Glutamatergic neuron (in vitro differentiated cells): ENCODE data around the gene CLINT1. TPM values are rescaled to one million over a fixed set of nuclear protein-coding genes. Genes with fewer than 3 reads are reported as not detected.

Experiments
- DNase-seq: peaks from one replicate; pipeline ENCODE4 v3.0.0; 2022
- H3K27ac Mint-ChIP-seq: one replicate; pipeline ENCODE4 v1.8.0; 2020; ENCODE audit warnings: mild to moderate bottlenecking, mixed read lengths, inconsistent platforms; ENCODE audit not compliant: unreplicated experiment
- H3K27me3 Mint-ChIP-seq: one replicate; pipeline ENCODE4 v1.8.0; 2020; ENCODE audit warnings: mild to moderate bottlenecking, moderate library complexity, mixed read lengths, inconsistent platforms; ENCODE audit not compliant: unreplicated experiment
- H3K36me3 Mint-ChIP-seq: one replicate; pipeline ENCODE4 v1.8.0; 2020; ENCODE audit warnings: mild to moderate bottlenecking, mixed read lengths, inconsistent platforms; ENCODE audit not compliant: unreplicated experiment
- H3K4me1 Mint-ChIP-seq: one replicate; pipeline ENCODE4 v1.8.0; 2020; ENCODE audit warnings: mild to moderate bottlenecking, low read depth, mixed read lengths, inconsistent platforms; ENCODE audit not compliant: unreplicated experiment
- H3K4me3 Mint-ChIP-seq: one replicate; pipeline ENCODE4 v1.8.0; 2020; ENCODE audit warnings: mild to moderate bottlenecking, mixed read lengths, inconsistent platforms; ENCODE audit not compliant: unreplicated experiment
- H3K9me3 Mint-ChIP-seq: one replicate; pipeline ENCODE4 v1.8.0; 2020; ENCODE audit warnings: mild to moderate bottlenecking, moderate library complexity, mixed read lengths, inconsistent platforms; ENCODE audit not compliant: unreplicated experiment
- long read RNA-seq: library from polyadenylated mRNA; unstranded; transcript quantifications from one replicate; pipeline ENCODE4 v2.0.0, GENCODE V29; 2020; ENCODE audit not compliant: unreplicated experiment
- total RNA-seq: library from RNA; stranded (reverse); fragmentation: NEBNext Ultra II Directional; extraction: Animal tissue kit (Norgen Biotek cat#: 25700); gene quantifications from one replicate; pipeline ENCODE4 v1.2.1, GENCODE V29; 2021; ENCODE audit not compliant: unreplicated experiment
- TF ChIP-seq, protein P1 (sequence below): fragments of 200-600 bp; sonication (generic); IDR thresholded peaks from one replicate; pipeline ENCODE4 v1.5.0; 2021; ENCODE audit not compliant: partially characterized antibody, unreplicated experiment

Gene CLINT1
- 38.0 TPM for total RNA-seq
- long read RNA-seq, transcript CLINT1-207 (12 exons, 2,346 nt), result major isoform, 5 of 11 reads
- long read RNA-seq, partial matches to known transcripts, result 2 of 11 reads
- long read RNA-seq, other reads (novel, unspliced or antisense), result 3 of 11 reads

DNA sequence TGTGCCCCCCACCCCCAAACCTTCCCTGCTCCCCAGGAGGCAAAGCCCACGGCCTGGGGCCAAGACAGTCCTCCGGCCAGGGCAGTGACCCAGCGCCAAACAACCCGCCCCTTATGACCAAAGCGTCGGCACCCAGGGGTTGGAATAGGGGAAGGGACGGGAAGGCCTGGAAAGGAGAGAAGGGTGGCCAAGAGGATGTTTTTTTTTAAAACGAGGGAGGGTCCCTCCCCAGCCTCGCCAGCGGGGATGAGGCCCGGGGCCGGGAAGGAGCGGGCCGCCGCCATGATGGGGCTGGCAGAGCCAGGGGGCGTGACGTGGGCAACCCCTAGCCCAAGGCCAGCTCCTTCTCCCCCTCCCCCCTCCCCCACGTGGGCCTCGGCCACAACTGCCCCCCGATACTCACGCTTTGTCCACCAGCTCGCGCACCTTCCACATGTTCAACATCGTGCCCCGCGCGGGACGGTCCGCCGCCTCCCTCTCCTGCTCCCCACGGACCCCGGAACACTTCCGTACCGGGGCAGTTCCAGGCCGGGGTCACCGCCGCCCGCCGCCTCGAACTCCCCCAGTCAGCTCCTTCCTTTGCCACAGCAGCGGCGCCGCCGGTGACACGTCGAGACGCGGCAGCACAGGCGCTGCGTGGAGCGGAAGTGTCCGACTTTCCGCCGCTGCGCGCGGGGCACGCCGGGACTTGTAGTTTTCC lies at the start of gene CLINT1:
Gene CLINT1, minus strand, starts transcription at position 619 of the 700 bp plus-strand sequence. Its CDS starts 175 bp downstream, at position 444.
- Mint-ChIP-seq H3K4me1 (peaks cover 6% of the 10 kb centered on the region), H3K4me3 (peak within 1 kb of the TSS; percentile 91), H3K27ac (peak within 1 kb of the TSS; percentile 50), H3K27me3 (peaks cover 2% of the 10 kb centered on the region), H3K9me3 (peaks cover 6% of the 10 kb centered on the region), H3K36me3 (no peaks in the 10 kb centered on the region)
- peak; percentile 95 for DNase-seq
- TF ChIP-seq, protein P1, sequence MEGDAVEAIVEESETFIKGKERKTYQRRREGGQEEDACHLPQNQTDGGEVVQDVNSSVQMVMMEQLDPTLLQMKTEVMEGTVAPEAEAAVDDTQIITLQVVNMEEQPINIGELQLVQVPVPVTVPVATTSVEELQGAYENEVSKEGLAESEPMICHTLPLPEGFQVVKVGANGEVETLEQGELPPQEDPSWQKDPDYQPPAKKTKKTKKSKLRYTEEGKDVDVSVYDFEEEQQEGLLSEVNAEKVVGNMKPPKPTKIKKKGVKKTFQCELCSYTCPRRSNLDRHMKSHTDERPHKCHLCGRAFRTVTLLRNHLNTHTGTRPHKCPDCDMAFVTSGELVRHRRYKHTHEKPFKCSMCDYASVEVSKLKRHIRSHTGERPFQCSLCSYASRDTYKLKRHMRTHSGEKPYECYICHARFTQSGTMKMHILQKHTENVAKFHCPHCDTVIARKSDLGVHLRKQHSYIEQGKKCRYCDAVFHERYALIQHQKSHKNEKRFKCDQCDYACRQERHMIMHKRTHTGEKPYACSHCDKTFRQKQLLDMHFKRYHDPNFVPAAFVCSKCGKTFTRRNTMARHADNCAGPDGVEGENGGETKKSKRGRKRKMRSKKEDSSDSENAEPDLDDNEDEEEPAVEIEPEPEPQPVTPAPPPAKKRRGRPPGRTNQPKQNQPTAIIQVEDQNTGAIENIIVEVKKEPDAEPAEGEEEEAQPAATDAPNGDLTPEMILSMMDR, result no peak

DNA sequence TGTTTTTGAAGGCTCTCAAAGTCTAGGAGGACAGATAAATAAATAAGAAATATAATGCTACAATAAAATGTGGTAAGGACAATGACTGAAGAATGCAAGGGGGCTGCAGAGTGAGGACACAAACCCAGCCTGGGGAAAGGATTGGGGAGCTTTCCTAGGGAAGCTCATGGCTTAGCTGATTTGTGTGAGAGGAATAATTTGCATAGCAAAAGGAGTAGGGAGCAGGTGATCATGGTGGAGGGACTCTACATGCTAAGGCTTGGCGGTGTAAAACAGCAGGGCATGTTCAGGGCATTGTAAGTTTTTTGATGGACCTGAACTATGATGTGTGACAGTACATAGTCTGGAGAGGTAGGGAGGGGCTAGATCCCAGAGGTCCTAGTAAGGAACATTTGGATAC lies 49.5 kb upstream of the CLINT1 start:
- TF ChIP-seq, protein P1, result no peak
- H3K4me3 Mint-ChIP-seq, result no peak overlapping the region
- H3K4me1 Mint-ChIP-seq, result no peaks in the 10 kb centered on the region
- H3K27me3 Mint-ChIP-seq, result no peaks in the 10 kb centered on the region
- no peaks in the 10 kb centered on the region for H3K9me3 Mint-ChIP-seq
- no peak overlapping the region for H3K27ac Mint-ChIP-seq
- no peak for DNase-seq
- H3K36me3 Mint-ChIP-seq, result no peaks in the 10 kb centered on the region

DNA sequence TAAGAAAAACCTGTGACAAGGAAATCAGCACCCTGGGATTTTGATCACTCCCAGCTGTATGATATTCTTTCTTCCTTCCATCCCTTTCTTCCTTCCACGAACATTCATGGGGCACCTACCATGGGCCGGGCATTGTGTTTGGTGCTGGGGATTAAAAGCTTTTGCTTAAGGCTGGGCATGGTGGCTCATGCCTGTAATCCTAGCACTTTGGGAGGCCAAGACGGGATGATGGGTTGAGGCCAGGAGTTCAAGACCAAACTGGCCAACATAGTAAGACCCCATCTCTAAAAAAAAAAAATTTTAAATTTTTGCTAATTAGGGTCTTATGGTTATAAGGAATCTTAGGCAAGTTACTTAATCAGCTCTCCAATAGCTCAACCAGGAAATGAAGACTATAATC lies 48.5 kb upstream of the CLINT1 start:
- no peaks in the 10 kb centered on the region for H3K9me3 Mint-ChIP-seq
- H3K4me1 Mint-ChIP-seq, result no peaks in the 10 kb centered on the region
- no peak for DNase-seq
- H3K36me3 Mint-ChIP-seq, result no peaks in the 10 kb centered on the region
- no peak overlapping the region for H3K27ac Mint-ChIP-seq
- H3K4me3 Mint-ChIP-seq, result no peak overlapping the region
- no peaks in the 10 kb centered on the region for H3K27me3 Mint-ChIP-seq
- TF ChIP-seq, protein P1, result no peak

DNA sequence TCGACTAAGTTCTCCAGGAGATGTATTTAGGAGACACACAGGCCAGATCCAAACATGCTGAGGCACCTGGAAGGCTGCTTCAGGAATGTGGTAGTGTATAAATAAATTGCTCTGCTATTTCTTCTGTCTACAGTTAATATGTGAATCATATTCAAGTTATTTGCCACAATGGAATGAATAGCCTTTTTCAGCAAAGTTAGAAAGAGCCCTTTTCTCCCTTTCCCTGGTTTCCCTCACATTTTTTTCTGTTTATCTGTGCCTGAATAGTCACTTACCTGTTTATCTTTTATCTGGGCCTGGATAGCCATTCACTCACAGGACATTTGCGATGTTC lies 44.1 kb upstream of the CLINT1 start:
- DNase-seq, result no peak
- TF ChIP-seq, protein P1, result no peak
- Mint-ChIP-seq H3K9me3 (no peaks in the 10 kb centered on the region), H3K27ac (no peak overlapping the region), H3K36me3 (no peaks in the 10 kb centered on the region), H3K4me1 (no peaks in the 10 kb centered on the region), H3K4me3 (no peak overlapping the region), H3K27me3 (no peaks in the 10 kb centered on the region)

DNA sequence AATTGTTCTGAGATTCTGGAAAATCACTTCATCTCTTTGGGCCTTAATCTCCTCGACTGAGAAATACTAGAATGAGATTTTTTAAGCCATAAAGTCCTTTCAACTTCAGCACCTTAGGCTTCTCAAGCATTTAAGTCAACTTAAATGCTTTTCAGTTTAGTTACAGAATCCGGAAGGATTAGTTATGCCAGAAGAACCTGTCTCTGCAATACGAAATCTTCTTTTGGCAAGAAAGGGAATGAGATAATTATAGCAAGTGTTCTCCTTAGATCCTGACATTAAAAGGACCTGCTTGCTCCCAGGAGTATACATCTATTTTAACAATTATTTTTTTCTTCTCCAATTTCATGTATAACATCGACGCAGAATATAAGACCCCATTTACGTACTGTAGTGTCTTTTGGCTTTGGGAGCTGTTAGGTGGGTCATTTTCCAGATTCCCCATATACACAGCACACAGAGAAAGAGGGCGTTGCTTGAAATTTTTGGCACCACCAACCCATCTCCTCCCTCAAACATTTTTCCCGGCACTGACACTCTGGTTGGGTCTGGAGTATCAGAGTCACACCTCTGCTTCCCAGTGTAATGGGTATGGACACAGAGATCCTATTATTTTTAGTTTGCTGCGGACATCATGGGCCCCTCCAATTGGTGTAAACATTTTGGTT lies 43.6 kb upstream of the CLINT1 start:
- H3K27ac Mint-ChIP-seq, result no peak overlapping the region
- TF ChIP-seq, protein P1, result no peak
- H3K4me3 Mint-ChIP-seq, result no peak overlapping the region
- no peaks in the 10 kb centered on the region for H3K4me1 Mint-ChIP-seq
- no peak for DNase-seq
- no peaks in the 10 kb centered on the region for H3K36me3 Mint-ChIP-seq
- no peaks in the 10 kb centered on the region for H3K27me3 Mint-ChIP-seq
- no peaks in the 10 kb centered on the region for H3K9me3 Mint-ChIP-seq
